Left colon (tissue), 2 donors: ENCODE data around the gene EPB41L5. TPM values are rescaled to one million over a fixed set of nuclear protein-coding genes. Genes with fewer than 3 reads are reported as not detected.
A peak's percentile ranks its signal among the peaks of the same experiment; 100 is the strongest.

Experiments used
- ATAC-seq: fragments of 200-7000 bp; cut with Tn5 transposase; one replicate; pipeline ENCODE4 v1.9.1; 2020; ENCODE audit warnings: mild to moderate bottlenecking, moderate library complexity
- DNase-seq, 2 donors: peaks; one replicate each; pipeline ENCODE4 v3.0.0-alpha.2; 2020
- intact Hi-C, 2 donors: fragments of 100-400 bp; cut with DNase I in 1 of 2; cut with micrococcal nuclease in 1 of 2; formaldehyde crosslinking; loops; one replicate each; pipeline versions ENCODE4 v1.11.2 to v1.14.0; 2022; cut with DNase I, micrococcal nuclease
- total RNA-seq, 2 donors: library from RNA; stranded (reverse); fragmentation: NEBNext Ultra II Directional; extraction: Animal tissue kit (Norgen Biotek cat#: 25700); gene quantifications; one replicate each; pipeline ENCODE4 v1.2.1, GENCODE V29; 2021
- donor health status: DM: no; HTN: no; CAD: no.
- donor health status: DM: yes; HTN: yes; CAD: no.

Gene EPB41L5
- total RNA-seq, 2 donors from 2014 or later = 30.3 to 30.8 TPM

DNA sequence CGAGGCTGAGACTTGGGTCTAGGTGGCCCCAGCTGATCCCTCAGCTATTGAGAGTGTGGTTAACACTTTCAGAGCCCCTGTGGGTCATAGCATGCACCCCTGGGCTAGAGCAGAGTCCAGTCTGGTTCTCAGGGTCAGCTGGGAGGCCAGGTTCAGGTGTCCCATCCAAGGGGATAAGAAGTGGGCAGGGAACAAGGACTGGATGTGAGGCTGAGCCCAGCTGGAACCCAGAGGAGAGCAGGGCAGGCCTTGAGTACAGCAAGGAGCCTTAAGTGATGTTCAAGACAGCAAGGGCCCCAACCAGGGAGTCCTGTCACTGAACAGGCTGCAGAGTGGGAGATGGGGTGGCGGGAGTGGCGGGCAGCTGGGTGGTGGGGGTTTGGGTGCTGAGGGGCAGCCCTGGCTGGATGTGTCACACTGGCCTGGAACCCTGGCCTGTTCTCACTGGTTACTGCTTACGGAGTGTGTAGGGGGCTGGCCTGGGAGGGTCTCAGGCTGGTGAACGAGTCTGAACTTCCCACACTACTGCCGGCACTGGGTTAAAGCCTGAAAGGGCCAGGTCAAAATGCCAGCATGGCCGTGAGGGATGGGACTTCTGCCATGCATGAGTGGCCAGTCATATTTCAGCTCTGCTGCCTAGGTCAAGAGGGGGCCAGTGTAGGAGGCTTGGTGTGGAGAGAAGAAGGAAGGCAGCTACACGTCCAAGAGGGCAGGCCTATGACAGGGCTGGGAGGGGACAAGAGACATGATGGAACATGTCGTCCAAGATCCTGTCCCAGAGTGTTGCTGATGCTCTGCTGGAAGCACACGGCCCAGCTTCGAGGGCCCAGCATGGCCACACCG lies 196.8 kb downstream of the EPB41L5 start:
- no peak for DNase-seq
- no peak for ATAC-seq
- intact Hi-C loops = no loop called here

- ATAC-seq = no peak
- no peak for DNase-seq
- intact Hi-C loops = no loop called here
Observed at GRCh38 chr2:120210270-120210693, 197.4 kb downstream of the EPB41L5 start.

GRCh38 chr2:120218181-120218580 lies 205.3 kb downstream of the EPB41L5 start:
- intact Hi-C loops = no loop called here
- DNase-seq (no peak), ATAC-seq (no peak)

DNA sequence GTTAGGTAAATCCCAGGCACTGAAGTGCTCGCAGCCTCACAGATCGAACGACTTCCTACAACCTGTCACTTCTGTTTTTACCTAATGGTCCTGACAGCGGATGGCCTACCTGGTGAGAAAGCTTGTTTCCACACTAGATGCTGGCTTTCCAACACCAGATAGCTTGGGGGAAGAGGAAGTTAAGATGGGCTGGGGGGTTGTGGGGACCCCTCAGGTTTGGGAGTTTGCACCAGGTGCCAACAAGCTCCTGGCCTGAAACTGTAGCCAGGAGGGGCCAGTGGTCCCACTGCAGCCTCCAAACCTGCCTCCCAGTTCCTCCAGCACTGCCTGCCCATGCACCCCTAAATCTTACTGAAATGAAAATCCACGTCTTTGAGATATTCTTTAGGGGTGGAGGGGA lies 206.4 kb downstream of the EPB41L5 start:
- ATAC-seq = no peak
- intact Hi-C loops = no loop called here
- DNase-seq = no peak

DNA sequence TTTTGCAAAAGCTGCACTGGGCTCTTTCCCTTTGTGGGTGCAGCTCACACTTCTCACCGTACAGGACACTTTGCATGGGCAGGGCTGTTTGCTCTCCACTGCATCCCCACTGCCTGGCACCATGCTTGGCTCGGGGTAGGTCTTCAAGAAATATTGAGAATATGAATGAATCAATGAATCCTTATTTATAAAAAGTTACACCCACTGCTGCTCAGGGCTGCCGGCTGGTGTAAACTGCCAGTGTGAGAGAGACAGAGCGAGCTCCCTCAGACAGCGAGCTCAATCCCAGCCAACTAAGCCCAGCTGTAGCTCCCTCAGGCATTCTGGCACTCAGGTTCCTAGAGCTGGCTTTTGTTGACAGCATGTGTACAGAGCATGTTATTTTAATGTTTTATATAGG lies 206.9 kb downstream of the EPB41L5 start:
- DNase-seq (no peak), ATAC-seq (no peak)
- intact Hi-C loops = no loop called here

- no peak for ATAC-seq
Observed at GRCh38 chr2:120220756-120221155, 207.9 kb downstream of the EPB41L5 start.

DNA sequence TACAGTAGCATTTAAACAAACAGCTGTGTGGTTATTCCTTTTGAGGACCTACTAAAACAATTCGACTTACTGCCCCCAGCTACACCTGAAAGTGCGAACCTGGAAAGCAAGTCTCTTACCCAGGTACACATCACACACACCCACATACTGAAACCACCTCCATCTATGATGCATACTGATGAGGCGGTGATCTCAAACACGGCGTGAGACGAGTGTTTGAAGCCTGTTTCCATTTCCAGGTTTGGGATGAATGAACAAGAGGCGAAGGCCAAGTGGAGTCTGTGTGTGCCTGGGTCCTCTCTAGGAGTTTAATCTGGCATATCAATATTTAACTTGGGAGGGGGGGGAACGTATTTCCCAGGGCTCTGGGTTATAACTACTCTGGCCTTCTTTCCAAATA lies 208.7 kb downstream of the EPB41L5 start:
- intact Hi-C loops = no loop called here
- DNase-seq (no peak), ATAC-seq (no peak)

More at GRCh38 chr2:120220756-120221155, 207.9 kb downstream of the EPB41L5 start:
- DNase-seq = no peak
- intact Hi-C loops = no loop called here

DNA sequence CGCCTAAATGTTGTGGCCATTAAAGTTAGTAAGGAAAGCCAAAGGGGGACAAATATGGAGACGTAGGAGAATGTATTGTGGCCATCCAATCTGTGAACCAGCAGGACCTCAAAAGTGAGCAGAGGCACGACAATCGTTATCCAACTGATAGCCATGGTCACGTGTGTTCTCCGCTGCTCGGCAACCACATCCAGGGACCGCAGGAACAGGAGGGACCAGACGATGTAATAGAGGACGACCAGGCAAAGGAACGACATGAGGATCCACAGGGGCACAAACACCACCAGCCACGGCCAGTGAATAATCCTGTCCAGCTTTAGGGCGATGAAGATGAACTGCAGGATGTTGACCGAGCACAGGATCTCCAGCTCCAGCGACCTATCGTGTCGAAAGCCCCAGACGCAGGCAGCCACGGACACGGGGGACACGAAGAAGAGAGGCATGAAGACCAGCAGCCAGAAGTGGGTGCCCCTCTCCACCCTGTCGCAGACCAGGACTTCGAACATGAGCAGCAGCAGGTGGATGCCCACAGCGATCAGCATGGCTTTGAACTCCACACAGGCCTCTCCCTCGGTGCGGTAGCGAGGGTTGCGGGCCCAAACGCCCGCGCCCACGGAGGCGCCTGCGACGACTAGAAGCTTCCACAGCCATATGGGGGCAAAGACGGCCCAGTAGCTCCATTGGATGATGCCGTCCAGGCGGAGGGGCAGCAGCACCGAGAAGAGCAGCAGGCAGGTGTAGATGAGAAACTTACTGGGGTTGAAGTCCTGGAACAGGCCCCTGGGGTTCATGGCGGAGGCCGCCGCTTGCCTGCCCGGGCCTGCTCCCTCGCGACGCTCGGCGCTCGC lies 209.5 kb downstream of the EPB41L5 start:
- DNase-seq = peak; percentile 32 to 36
- intact Hi-C loops = no loop called here
- ATAC-seq = no peak

DNA sequence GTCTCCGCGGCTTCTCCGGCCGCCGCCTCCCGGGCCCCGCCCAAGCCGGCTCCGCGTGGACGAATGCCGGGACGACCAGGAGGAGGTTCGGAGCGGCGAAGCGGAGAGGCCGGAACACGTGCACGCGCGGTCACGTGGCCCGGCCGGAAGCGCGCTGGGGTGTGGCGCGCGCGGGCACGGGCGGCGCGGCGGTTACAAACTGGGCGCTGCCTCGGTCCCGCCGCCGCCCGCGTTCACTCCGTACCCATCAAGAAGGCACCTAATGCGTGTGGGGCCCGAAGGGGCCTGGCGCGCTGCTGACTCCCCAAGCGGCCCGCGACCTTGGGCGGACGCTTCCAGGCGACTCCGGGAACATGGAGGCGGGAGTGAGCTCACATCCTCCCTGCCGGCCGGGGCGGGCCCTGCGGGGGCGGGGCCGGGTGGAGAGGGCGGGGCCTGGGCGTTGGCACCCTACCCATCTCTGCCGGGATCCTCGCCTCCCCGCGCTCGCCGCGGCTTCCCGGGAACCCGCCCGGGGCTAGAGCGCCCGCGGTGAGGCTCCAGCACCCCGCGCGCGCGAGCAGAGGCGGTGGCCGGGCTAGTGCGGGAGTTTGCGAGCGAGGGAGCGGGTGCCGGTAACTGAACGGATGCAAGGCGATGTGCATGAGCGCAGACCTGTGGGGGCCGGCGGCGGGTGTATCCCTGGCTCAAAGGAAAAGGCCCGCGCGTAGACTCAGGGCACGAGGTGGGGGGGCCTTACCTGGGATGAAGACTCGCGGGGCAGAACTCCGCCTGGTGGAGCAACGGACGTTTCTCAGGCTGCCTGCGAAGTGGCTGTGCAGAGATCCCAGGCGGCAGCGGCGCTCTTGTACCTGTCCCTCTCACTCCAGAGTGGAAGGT lies 210.4 kb downstream of the EPB41L5 start, which contains the start of gene TMEM185B:
Gene TMEM185B (minus strand): TSS at position 367 of the 879 bp plus-strand sequence. CDS start 424 bp downstream, outside the sequence.
- ATAC-seq (peak; percentile 96), DNase-seq (peak; percentile 90 to 92)
- intact Hi-C loops = no loop called here

DNA sequence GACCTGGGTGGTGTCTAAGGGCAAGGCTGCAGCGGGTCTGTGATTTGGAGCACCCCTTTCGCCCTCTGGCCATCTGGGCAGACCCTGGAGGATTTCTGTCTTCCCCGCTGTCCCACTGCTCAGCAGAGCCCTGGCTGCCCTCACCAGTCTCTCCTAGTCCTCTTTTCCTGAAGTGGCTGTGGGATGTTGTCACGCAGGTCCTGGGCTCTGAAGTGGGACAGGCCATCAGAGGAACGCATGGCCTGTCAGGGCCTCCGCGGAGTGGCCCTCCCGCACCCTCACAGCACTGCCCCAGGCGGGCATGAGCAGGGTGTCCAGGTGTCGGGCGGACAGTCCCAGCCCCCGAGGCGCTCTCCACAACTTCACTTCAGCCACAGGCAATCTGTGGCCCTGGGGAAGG lies 211.4 kb downstream of the EPB41L5 start:
- ATAC-seq = no peak
- intact Hi-C loops = no loop called here
- DNase-seq = peak in 1 of 2 donors; percentile 21

DNA sequence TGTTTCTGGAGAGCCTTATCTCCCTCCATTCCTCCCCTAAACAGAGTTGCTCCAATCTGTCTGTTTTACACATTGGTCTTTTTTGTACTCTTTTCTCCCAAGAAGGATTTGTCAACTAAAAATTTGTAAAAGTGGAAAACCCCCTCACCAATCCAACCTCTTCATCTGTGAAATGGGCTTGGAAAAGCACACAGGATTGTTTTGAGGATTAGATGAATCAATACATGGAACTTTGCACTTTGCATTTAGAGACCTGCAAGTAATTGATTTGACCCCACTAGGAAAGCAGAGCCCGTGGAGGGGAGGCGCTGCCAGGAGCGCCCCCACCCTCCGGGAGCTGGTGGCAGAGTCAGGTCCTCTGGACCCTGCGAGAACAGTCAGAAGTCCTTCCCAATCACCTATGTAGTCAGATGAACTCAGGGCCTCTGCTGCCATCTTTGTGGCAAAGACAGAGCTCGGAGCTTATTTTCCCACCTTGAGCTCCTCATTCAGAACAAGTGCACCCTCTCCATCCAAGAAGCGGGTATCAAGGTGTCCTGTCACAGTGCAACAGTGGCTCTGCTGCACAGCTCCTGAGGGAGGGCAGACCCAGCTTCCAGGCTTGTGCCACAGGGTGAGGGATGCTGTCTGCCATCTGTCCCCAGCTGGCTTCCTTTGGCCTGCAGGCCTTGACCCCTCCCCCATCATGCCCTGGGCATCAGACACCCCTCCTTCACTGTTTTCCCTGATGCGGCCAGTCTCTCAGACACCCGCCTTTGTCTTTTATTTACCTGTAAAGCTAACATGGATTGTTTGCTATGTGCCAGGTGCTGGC lies 212.1 kb downstream of the EPB41L5 start:
- DNase-seq = peak in 1 of 2 donors; percentile 30
- ATAC-seq = no peak
- intact Hi-C loops = no loop called here

GRCh38 chr2:120225549-120226065 lies 212.7 kb downstream of the EPB41L5 start:
- intact Hi-C loops = no loop called here
- DNase-seq (no peak), ATAC-seq (no peak)

DNA sequence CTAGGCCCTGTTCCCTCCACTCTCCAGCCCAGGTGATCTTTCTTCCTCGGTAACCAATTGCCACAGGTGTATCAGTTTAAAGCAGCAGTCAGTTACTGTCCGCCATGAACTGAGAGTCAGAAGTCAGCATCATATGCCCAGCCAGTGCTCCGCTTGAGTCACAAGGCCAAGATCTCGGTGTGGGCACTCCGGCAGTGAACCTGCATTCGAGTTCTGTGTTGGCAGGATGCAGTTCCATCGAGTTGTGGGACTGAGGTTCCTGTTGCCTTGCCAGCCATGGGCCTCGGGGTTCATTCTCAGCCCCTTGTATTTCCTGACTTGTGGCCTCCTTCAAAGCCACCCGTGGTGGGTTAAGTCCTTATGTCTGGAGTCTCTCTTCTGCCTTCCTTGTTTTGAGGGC lies 213.4 kb downstream of the EPB41L5 start:
- intact Hi-C loops = no loop called here
- DNase-seq (peak in 1 of 2 donors; percentile 14), ATAC-seq (no peak)

DNA sequence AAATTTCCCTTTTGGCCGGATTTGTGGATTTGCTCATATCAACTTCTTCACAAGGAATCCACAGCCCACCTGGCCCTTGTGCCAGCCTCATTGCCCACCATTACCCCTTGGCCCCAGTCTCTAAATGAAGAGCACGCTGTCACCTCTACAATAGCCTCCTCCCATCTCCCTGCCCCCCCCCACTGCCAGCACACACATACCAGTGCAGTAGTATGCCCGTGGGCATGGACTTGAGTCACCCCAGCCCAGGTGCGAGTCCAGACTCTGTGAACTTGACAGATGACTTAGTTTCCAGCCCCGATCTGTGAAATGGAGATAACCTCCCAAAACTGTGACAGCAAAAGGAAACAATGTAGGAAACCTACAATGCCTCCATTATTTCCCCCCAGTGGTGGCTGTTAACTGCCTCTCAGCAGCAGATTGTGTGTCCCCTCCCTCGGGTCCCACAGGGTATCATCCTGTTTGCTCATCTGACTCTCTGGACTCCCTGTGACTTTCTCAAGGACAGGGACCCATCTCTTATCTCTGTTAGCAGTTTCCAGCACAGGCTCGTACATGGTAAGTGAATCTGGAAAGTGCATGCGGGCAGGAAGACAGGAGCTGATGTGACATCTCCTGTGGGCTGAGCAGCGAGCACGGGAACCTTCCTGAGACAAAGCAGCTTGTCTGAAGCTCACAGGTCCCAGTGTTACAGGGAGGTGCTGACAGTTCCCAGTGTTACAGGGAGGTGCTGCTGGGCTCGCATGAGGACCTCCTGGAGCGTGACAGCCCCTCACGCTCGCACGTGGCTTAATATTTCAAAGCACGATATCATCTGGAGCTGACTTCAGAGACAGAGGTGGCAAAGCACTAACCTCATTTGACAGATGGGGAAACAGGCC lies 214.5 kb downstream of the EPB41L5 start:
- intact Hi-C loops = no loop called here
- ATAC-seq (no peak), DNase-seq (peak in 1 of 2 donors; percentile 22)

- ATAC-seq (peak; percentile 32), DNase-seq (peak in 1 of 2 donors; percentile 31)
- intact Hi-C loops = no loop called here
Observed at GRCh38 chr2:120228503-120228902, 215.6 kb downstream of the EPB41L5 start.
